Measurements from ENCODE around the gene TMEM184A. TPM values are rescaled to one million over a fixed set of nuclear protein-coding genes. Genes with fewer than 3 reads are reported as not detected.

Gene TMEM184A
- total and polyA plus RNA-seq, 2 of the 13 experiments (the other 11 are each of a cell fraction or from before 2014, with no cell fraction given): 9.5 to 20.4 TPM

DNA sequence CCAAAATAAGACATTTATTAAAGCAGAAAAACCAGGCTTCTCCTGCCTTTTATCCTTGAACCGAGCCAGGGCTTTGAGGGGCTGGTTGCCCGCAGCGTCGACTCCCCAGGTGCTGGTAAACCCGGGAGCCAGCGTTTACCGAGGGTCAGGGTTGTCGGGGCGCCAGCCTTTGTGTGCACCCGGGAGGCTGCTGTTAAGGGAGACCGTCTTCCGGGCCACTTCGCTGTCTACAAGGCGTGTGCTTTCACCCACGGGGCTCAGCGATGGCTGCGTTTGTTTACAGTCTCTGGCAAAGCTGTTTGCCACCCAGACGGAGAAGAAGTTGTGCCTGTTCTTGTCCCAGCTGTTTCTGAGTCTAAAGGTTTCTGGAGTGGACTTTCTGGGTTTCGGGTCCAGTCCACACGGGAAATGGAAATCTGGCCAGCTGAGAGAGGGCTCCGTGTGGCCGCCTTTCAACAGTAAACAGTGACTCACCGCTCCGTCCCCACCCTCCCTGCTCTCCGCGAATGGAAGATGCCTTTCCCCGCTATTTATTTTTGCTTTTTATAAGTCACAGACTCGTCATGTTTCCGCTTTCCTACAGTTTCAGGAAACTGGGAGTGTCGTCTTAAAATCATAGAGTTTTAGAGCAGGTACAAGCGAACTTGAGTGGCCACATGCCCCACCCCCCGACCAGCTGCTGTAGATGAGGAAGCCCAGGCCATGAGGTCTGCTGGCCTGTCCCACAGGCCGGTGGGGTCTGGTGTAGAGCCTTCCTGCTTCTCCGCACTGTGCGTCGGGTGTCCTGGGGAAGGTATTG is 23.4 kb downstream of the TMEM184A start (continued):
- no peak for TF ChIP-seq CCDC6 (CRISPR knock-in tag; IDR thresholded peaks at IDR 0.05)
- no peak for TF ChIP-seq PAWR (CRISPR knock-in tag; IDR thresholded peaks at IDR 0.05; ENCODE audit: borderline replicate concordance)
- no peak for TF ChIP-seq TSC22D2 (CRISPR knock-in tag; IDR thresholded peaks at IDR 0.05; ENCODE audit: borderline replicate concordance)
- TF ChIP-seq HHEX (CRISPR knock-in tag; IDR thresholded peaks at IDR 0.05): no peak
- no peak for TF ChIP-seq ZNF282 (IDR thresholded peaks at IDR 0.05; ENCODE audit: partially characterized antibody)
- TF ChIP-seq, protein P1, sequence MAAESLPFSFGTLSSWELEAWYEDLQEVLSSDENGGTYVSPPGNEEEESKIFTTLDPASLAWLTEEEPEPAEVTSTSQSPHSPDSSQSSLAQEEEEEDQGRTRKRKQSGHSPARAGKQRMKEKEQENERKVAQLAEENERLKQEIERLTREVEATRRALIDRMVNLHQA (CRISPR knock-in tag; IDR thresholded peaks at IDR 0.05): no peak
- TF ChIP-seq, protein P2, sequence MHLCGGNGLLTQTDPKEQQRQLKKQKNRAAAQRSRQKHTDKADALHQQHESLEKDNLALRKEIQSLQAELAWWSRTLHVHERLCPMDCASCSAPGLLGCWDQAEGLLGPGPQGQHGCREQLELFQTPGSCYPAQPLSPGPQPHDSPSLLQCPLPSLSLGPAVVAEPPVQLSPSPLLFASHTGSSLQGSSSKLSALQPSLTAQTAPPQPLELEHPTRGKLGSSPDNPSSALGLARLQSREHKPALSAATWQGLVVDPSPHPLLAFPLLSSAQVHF (CRISPR knock-in tag; IDR thresholded peaks at IDR 0.05): no peak
- no peak for TF ChIP-seq SSRP1 (CRISPR knock-in tag; IDR thresholded peaks at IDR 0.05)
- TF ChIP-seq KLF11 (CRISPR knock-in tag; IDR thresholded peaks at IDR 0.05): no peak
- no peak for TF ChIP-seq CAMTA2 (CRISPR knock-in tag; IDR thresholded peaks at IDR 0.05; ENCODE audit: borderline replicate concordance)
- no peak for TF ChIP-seq FLYWCH1 (CRISPR knock-in tag; IDR thresholded peaks at IDR 0.05)
- TF ChIP-seq PPARG (CRISPR knock-in tag; conservative IDR thresholded peaks at IDR 0.05): peak; percentile 50; the same call in 1 of the 2 replicates
- TF ChIP-seq ZNF790 (CRISPR knock-in tag; IDR thresholded peaks at IDR 0.05; ENCODE audit: borderline replicate concordance): no peak
- no peak for TF ChIP-seq ZNF607 (CRISPR knock-in tag; IDR thresholded peaks at IDR 0.05; ENCODE audit: borderline replicate concordance)
- TF ChIP-seq, protein P3, sequence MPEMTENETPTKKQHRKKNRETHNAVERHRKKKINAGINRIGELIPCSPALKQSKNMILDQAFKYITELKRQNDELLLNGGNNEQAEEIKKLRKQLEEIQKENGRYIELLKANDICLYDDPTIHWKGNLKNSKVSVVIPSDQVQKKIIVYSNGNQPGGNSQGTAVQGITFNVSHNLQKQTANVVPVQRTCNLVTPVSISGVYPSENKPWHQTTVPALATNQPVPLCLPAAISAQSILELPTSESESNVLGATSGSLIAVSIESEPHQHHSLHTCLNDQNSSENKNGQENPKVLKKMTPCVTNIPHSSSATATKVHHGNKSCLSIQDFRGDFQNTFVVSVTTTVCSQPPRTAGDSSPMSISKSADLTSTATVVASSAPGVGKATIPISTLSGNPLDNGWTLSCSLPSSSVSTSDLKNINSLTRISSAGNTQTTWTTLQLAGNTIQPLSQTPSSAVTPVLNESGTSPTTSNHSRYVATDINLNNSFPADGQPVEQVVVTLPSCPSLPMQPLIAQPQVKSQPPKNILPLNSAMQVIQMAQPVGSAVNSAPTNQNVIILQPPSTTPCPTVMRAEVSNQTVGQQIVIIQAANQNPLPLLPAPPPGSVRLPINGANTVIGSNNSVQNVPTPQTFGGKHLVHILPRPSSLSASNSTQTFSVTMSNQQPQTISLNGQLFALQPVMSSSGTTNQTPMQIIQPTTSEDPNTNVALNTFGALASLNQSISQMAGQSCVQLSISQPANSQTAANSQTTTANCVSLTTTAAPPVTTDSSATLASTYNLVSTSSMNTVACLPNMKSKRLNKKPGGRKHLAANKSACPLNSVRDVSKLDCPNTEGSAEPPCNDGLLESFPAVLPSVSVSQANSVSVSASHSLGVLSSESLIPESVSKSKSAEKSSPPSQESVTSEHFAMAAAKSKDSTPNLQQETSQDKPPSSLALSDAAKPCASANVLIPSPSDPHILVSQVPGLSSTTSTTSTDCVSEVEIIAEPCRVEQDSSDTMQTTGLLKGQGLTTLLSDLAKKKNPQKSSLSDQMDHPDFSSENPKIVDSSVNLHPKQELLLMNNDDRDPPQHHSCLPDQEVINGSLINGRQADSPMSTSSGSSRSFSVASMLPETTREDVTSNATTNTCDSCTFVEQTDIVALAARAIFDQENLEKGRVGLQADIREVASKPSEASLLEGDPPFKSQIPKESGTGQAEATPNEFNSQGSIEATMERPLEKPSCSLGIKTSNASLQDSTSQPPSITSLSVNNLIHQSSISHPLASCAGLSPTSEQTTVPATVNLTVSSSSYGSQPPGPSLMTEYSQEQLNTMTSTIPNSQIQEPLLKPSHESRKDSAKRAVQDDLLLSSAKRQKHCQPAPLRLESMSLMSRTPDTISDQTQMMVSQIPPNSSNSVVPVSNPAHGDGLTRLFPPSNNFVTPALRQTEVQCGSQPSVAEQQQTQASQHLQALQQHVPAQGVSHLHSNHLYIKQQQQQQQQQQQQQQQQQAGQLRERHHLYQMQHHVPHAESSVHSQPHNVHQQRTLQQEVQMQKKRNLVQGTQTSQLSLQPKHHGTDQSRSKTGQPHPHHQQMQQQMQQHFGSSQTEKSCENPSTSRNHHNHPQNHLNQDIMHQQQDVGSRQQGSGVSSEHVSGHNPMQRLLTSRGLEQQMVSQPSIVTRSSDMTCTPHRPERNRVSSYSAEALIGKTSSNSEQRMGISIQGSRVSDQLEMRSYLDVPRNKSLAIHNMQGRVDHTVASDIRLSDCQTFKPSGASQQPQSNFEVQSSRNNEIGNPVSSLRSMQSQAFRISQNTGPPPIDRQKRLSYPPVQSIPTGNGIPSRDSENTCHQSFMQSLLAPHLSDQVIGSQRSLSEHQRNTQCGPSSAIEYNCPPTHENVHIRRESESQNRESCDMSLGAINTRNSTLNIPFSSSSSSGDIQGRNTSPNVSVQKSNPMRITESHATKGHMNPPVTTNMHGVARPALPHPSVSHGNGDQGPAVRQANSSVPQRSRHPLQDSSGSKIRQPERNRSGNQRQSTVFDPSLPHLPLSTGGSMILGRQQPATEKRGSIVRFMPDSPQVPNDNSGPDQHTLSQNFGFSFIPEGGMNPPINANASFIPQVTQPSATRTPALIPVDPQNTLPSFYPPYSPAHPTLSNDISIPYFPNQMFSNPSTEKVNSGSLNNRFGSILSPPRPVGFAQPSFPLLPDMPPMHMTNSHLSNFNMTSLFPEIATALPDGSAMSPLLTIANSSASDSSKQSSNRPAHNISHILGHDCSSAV (CRISPR knock-in tag; IDR thresholded peaks at IDR 0.05; ENCODE audit: borderline replicate concordance): no peak
- TF ChIP-seq ZNF777 (CRISPR knock-in tag; IDR thresholded peaks at IDR 0.05): no peak
- no peak for TF ChIP-seq ZNF775 (CRISPR knock-in tag; IDR thresholded peaks at IDR 0.05; ENCODE audit: borderline replicate concordance)
- TF ChIP-seq ZSCAN12 (CRISPR knock-in tag; IDR thresholded peaks at IDR 0.05): 0 out of 2 replicates have a peak, but pooled peaks have one; percentile 24
- no peak for TF ChIP-seq ZZZ3 (CRISPR knock-in tag; IDR thresholded peaks at IDR 0.05; ENCODE audit: borderline replicate concordance)
- TF ChIP-seq, protein P4, sequence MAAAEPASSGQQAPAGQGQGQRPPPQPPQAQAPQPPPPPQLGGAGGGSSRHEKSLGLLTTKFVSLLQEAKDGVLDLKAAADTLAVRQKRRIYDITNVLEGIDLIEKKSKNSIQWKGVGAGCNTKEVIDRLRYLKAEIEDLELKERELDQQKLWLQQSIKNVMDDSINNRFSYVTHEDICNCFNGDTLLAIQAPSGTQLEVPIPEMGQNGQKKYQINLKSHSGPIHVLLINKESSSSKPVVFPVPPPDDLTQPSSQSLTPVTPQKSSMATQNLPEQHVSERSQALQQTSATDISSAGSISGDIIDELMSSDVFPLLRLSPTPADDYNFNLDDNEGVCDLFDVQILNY (CRISPR knock-in tag; conservative IDR thresholded peaks at IDR 0.05): no peak
- no peak for TF ChIP-seq MEIS2 (CRISPR knock-in tag; IDR thresholded peaks at IDR 0.05)

All from HepG2 (cell line).